HEK293T (cell line): Measurements from ENCODE around the gene KLC4.

ENCODE experiments used
- CTCF ChIA-PET: fragments of 350-600 bp; formaldehyde crosslinking; extraction: SDS; loops from one replicate; lab custom pipeline; 2021; ENCODE audit warnings: antibody characterized with exemption, inconsistent platforms; lab: Yijun Ruan, JAX
- POLR2A ChIA-PET: fragments of 350-600 bp; formaldehyde crosslinking; extraction: SDS; loops from one replicate; lab custom pipeline; 2020; ENCODE audit warnings: antibody characterized with exemption, inconsistent platforms; lab: Yijun Ruan, JAX
- DNase-seq: peaks from one replicate; pipeline ENCODE4 v3.0.0; 2012; ENCODE audit warnings: mixed read lengths; ENCODE audit errors: extremely low spot score
- ARNT ChIP-seq: fragments of 450-650 bp; IDR thresholded peaks from 2 replicates; pipeline ENCODE4 v1.6.1; 2017; ENCODE audit warnings: mild to moderate bottlenecking
- BHLHE40 ChIP-seq: fragments of 450-650 bp; IDR thresholded peaks from 2 replicates; pipeline ENCODE4 v1.6.1; 2016; ENCODE audit warnings: mild to moderate bottlenecking, moderate library complexity, borderline replicate concordance
- CTBP1 ChIP-seq: fragments of 450-650 bp; IDR thresholded peaks from 2 replicates; pipeline ENCODE4 v1.6.1; 2016; ENCODE audit warnings: borderline replicate concordance
- ELF4 ChIP-seq: fragments of 450-650 bp; IDR thresholded peaks from 2 replicates; pipeline ENCODE4 v1.6.1; 2017; ENCODE audit warnings: antibody characterized with exemption
- FOXA1 ChIP-seq: fragments of 450-650 bp; IDR thresholded peaks from 2 replicates; pipeline ENCODE4 v1.6.1; 2016; ENCODE audit warnings: mild to moderate bottlenecking
- FOXK2 ChIP-seq: fragments of 450-650 bp; IDR thresholded peaks from 2 replicates; pipeline ENCODE4 v1.6.1; 2016; ENCODE audit warnings: mild to moderate bottlenecking
- FOXM1 ChIP-seq: fragments of 450-650 bp; IDR thresholded peaks from 2 replicates; pipeline ENCODE4 v1.6.1; 2017; ENCODE audit warnings: mild to moderate bottlenecking, borderline replicate concordance
- HDGF ChIP-seq: fragments of 450-650 bp; IDR thresholded peaks from 2 replicates; pipeline ENCODE4 v1.6.1; 2017; ENCODE audit warnings: antibody characterized with exemption, borderline replicate concordance
- L3MBTL2 ChIP-seq: fragments of 450-650 bp; conservative IDR thresholded peaks from 2 replicates; pipeline ENCODE4 v1.6.1; 2016; ENCODE audit warnings: mild to moderate bottlenecking
- LEF1 ChIP-seq: fragments of 450-650 bp; IDR thresholded peaks from 2 replicates; pipeline ENCODE4 v1.6.1; 2017; ENCODE audit warnings: mild to moderate bottlenecking, borderline replicate concordance
- NFRKB ChIP-seq: fragments of 450-650 bp; IDR thresholded peaks from 2 replicates; pipeline ENCODE4 v1.6.1; 2016; ENCODE audit warnings: mild to moderate bottlenecking, moderate library complexity
- PKNOX1 ChIP-seq: fragments of 450-650 bp; IDR thresholded peaks from 2 replicates; pipeline ENCODE4 v1.6.1; 2016
- SP1 ChIP-seq: fragments of 450-650 bp; IDR thresholded peaks from 2 replicates; pipeline ENCODE4 v1.6.1; 2017
- SUZ12 ChIP-seq: fragments of 450-650 bp; IDR thresholded peaks from 2 replicates; pipeline ENCODE4 v1.6.1; 2016; ENCODE audit warnings: mild to moderate bottlenecking
- TARDBP ChIP-seq: fragments of 450-650 bp; IDR thresholded peaks from 2 replicates; pipeline ENCODE4 v1.6.1; 2016
- ZNF384 ChIP-seq: fragments of 450-650 bp; IDR thresholded peaks from 2 replicates; pipeline ENCODE4 v1.6.1; 2016

KLC4 gene

GRCh38 chr6:43096451-43097097, 37.1 kb downstream of the KLC4 start:
- TF ChIP-seq NFRKB: no peak
- DNase-seq: no peak
- ChIA-PET CTCF (no interaction called here), POLR2A (interaction anchor here (0.8 to 1.8 kb wide), 5 partner anchors 18 to 167 kb away, joined by 3 to 6 read pairs (median 5); partner anchors contain the start of genes CNPY3, CUL7 and PTK7)

- POLR2A ChIA-PET: interaction anchor here (0.8 to 1.8 kb wide), 4 partner anchors 17 to 43 kb away, joined by 4 to 6 read pairs (median 5); partner anchors contain the start of genes CUL7 and PTK7
- no peak for DNase-seq
- TF ChIP-seq TARDBP (no peak), ARNT (no peak), CTBP1 (no peak), NFRKB (no peak), ZNF384 (no peak), FOXA1 (no peak), PKNOX1 (no peak), FOXK2 (no peak)
- CTCF ChIA-PET: interaction anchor here (0.8 kb wide), 1 partner anchor 74 kb away, joined by 3 read pairs; no protein-coding TSS in a partner anchor
These were observed 37.7 kb downstream of the KLC4 start for GRCh38 chr6:43097098-43097489.

GRCh38 chr6:43097502-43097901, 38.1 kb downstream of the KLC4 start:
- no peak for DNase-seq
- ChIA-PET POLR2A (interaction anchor here (0.8 to 1.6 kb wide), 2 partner anchors 17 to 44 kb away, joined by 4 to 5 read pairs; partner anchors contain the start of gene CUL7), CTCF (interaction anchor here (0.8 kb wide), 1 partner anchor 74 kb away, joined by 3 read pairs; no protein-coding TSS in a partner anchor)
- no peak for TF ChIP-seq ELF4
- no peak for TF ChIP-seq LEF1

- CTCF ChIA-PET: no interaction called here
- DNase-seq: no peak
- no peak for TF ChIP-seq NFRKB
- TF ChIP-seq FOXK2: no peak
- no peak for TF ChIP-seq ZNF384
- TF ChIP-seq HDGF: no peak
- TF ChIP-seq ARNT: no peak
- no peak for TF ChIP-seq PKNOX1
- no peak for TF ChIP-seq CTBP1
- no peak for TF ChIP-seq L3MBTL2
- no peak for TF ChIP-seq FOXM1
- TF ChIP-seq SUZ12: no peak
- no peak for TF ChIP-seq LEF1
- no peak for TF ChIP-seq TARDBP
- TF ChIP-seq BHLHE40: no peak
- TF ChIP-seq SP1: no peak
- no peak for TF ChIP-seq ELF4
- POLR2A ChIA-PET: interaction anchor here (1.4 kb wide), 1 partner anchor 12 kb away, joined by 4 read pairs; no protein-coding TSS in a partner anchor
These were observed 42.1 kb downstream of the KLC4 start for GRCh38 chr6:43101497-43101896.

GRCh38 chr6:43103253-43103876, 43.9 kb downstream of the KLC4 start:
- DNase-seq: no peak
- no peak for TF ChIP-seq BHLHE40
- TF ChIP-seq TARDBP: no peak
- TF ChIP-seq LEF1: no peak
- TF ChIP-seq NFRKB: no peak
- no peak for TF ChIP-seq L3MBTL2
- no peak for TF ChIP-seq FOXK2
- no peak for TF ChIP-seq ZNF384
- POLR2A ChIA-PET: no interaction called here
- CTCF ChIA-PET: no interaction called here

GRCh38 chr6:43105538-43106222, 46.2 kb downstream of the KLC4 start:
- DNase-seq: no peak
- TF ChIP-seq FOXM1: no peak
- no peak for TF ChIP-seq TARDBP
- no peak for TF ChIP-seq NFRKB
- no peak for TF ChIP-seq FOXK2
- TF ChIP-seq ZNF384: no peak
- TF ChIP-seq LEF1: no peak
- TF ChIP-seq FOXA1: no peak
- TF ChIP-seq ELF4: no peak
- TF ChIP-seq ARNT: no peak
- no peak for TF ChIP-seq SUZ12
- TF ChIP-seq L3MBTL2: no peak
- no peak for TF ChIP-seq HDGF
- no peak for TF ChIP-seq CTBP1
- ChIA-PET POLR2A (no interaction called here), CTCF (interaction anchor here (0.6 kb wide), 2 partner anchors 15 to 187 kb away, joined by 3 to 5 read pairs; no protein-coding TSS in a partner anchor)

- no peak for TF ChIP-seq ELF4
- no peak for TF ChIP-seq SP1
- TF ChIP-seq BHLHE40: no peak
- TF ChIP-seq ZNF384: no peak
- no peak for TF ChIP-seq PKNOX1
- TF ChIP-seq NFRKB: no peak
- no peak for TF ChIP-seq FOXA1
- no peak for TF ChIP-seq SUZ12
- TF ChIP-seq FOXM1: no peak
- TF ChIP-seq TARDBP: no peak
- no peak for TF ChIP-seq L3MBTL2
- no peak for TF ChIP-seq ARNT
- TF ChIP-seq HDGF: no peak
- TF ChIP-seq FOXK2: no peak
- no peak for TF ChIP-seq CTBP1
- no peak for TF ChIP-seq LEF1
- DNase-seq: no peak
- ChIA-PET POLR2A (interaction anchor here (0.7 to 1.0 kb wide), 2 partner anchors 14 to 54 kb away, joined by 3 read pairs; partner anchors contain the start of gene CUL7), CTCF (no interaction called here)
These were observed 48.1 kb downstream of the KLC4 start for GRCh38 chr6:43107344-43108062.
